ENCODE measurements around the gene ACSL5.
"Not testable (repeated sequence)": the region's sequence is repeated elsewhere in the genome, so short reads cannot be mapped to it uniquely, and the experiment has no call there.

ACSL5 gene

DNA sequence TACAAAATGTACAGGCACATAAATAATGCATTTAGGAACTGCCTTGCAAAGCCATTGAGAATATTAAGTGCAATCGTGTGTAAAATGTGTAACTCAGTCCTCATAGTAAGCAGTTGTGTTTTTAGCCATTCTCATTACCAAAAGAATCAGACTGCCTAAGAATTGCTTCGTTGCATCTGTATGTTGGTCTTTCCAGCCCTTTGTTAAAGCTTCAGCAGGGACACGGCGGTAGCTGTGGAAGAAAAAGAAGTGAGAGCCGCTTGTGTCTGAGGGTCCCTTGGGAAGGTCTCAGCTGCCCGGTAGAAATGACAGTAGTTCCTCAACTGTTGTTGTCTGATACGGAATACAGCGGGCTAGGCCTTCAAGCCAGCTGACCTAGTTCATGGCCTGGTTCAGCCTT, 22.8 kb upstream of the ACSL5 start:
- DNase-seq (ENCODE audit: low spot score), result no peak

DNA sequence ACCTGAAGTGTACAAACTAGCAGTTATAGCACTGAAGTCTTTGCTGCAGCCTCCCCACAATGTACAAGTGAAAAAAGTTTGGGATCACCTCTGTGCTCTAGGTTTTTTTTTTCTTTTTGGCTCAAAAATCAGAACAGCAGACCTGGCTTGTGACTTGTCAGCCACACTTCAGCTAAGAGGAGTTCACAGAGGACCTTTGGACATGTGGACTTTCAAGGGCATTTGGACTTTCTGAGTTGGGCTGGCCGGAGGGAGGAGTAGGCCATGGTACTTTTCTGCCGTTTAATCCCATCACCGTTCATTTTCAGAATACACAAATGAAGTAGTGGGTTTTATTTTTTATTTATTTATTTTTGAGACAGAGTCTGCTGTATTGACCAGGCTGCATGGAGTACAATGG, 21.9 kb upstream of the ACSL5 start:
- DNase-seq (ENCODE audit: low spot score), result no peak

DNA sequence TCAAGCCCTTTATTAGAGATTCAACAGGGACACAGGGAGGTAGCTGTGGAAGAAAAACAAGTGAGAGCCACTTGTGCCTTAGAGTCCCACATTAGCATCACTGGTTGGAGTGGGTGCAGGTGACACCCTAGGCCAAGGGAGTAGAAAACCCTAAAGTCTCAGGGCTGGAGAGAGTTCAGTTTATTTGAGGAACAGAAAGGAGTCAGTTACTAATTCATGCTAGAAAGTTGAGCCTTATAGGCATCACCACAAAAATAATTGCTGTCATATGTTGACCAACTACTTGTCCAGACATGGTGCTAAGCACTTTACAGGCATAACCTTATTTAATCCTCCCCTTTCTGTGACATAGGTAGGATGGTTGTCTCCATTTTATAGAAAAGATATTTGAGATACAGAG, 20.9 kb upstream of the ACSL5 start:
- DNase-seq (ENCODE audit: low spot score), result no peak

DNA sequence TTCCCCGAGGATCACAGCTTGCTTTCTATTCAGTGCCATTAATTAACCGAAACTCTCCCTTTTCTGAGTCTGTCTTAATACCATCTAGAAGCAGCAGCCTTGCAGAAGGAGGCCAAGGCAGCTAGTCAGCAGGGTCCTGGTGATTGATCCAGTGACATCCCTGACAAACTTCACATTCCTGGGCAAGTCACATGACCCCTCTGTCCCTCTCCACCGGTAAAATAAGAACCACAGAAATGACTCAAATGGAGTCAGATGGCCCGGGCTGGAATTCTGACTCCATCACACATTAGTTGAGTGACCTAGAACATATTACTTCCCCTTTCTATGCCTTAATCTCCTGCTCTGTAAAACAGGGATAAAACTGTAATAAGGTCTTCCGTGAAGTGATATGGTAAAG, 17.2 kb upstream of the ACSL5 start:
- DNase-seq (ENCODE audit: low spot score), result no peak

DNA sequence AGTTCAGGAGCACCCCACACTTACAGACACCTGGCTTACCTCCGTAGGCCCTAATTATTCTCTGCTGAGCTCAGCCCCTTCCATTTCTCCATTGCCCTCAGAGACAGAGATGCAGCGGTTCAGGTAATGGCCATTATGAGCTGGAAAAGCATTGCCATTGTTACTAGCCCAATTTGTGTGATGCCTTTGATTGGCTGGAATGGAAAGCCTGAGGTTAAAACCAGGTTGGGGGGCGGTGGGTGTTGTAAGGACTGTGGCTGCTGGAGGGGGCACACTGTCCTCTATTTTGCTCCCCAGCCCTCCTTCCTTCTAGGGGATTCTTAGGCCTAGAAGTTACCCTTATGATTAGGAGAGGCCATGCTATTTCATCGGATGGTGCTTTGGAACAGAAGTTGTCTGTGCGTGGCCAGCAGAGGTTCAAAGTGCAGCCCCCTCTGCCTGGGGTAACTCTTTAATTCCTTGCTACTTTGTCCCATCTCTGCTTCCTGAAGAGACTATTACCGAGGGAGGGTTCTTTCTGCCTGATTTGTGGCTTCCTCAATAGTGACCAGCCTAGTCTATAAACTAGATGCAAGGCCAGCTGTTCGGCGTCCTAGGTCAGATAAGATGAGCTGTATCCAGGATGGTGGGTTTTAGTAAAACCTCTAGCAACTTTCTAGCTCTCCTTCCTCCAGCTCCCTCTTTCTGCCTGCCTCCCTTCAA, 14.2 kb upstream of the ACSL5 start:
- DNase-seq (ENCODE audit: low spot score), result no peak

DNA sequence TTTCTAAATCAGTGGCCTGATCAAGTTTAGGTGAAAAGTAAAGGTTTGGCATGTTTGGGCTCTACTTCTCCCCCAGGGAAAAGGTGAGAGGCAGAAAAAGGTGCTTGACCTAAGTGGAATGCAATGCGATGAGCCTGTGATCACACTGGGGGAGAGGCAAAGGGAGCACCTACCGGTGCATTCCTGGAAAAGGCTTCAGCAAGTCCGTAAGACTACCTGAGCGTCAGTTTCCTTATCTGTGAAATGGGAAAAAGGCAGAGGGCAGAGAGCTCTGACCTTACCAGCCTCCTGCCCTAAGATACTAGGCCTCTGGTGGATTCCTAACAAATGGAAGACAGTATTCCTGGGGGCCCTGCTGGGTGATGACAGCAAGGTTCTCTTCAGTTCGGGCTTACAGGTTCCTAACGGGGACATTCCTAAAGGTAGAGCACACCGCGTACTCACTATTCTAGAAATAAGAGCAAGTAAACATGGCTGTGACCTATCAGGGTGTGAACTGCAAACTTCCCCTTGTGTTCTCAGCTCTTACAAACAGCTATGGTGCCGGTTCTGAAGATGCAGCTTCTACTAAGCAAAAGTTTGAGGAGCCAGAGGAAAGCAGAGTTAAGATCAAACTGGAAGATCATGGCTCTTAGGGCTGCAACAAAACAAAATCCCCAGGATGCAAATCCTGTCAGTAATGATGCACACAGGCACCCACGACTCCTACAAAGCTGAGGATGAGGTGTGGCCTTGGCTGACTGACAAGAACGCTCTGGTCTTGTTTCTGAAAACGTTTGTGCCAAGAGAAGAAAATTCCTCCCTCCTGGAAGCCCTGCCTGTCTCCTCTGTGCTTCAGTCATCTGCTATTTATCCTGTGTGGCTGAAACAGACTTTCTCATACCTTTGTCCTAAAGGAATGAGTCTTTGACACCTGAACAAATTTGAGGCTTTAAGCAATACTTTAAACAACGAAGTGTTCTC, 13.3 kb upstream of the ACSL5 start:
- no peak for DNase-seq (ENCODE audit: low spot score)

DNA sequence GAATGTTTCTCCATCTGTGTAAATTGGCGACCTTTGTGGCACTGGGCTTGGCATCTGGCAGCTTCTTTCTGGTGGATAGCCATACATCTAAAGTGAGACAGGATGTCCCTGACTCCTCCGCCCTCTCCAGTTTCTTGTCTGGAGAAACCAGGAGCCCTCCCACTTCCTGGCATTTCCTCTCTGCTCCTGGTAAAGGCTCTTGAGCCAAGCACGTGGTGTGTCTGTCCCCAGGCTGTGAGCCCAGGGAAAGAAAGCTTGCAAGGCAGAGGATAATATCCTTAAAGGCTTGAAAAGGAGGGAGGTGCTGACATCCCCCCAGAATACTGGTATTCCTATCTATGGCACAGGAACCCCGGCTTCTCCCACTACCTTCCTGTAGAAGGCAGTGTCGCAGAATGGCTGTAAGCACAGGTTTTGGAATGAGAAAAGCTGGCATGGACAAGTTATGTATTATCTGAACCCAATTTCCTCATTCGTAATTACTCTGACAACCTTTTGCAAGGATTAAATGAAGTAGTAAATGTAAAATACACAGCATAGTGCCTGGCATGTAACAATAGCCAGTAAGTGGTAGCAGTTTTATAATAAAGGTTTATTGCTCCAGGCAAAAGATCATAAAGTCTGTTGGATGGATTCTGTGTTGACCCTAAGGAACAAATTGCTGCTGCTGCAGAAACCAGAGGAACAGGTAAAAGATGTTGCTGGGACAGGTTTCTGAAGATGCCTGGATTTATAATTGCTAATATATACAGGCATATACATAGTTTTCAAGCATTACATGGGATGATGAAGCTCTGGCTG, 11.8 kb upstream of the ACSL5 start:
- peak; percentile 50 for DNase-seq (ENCODE audit: low spot score)

DNA sequence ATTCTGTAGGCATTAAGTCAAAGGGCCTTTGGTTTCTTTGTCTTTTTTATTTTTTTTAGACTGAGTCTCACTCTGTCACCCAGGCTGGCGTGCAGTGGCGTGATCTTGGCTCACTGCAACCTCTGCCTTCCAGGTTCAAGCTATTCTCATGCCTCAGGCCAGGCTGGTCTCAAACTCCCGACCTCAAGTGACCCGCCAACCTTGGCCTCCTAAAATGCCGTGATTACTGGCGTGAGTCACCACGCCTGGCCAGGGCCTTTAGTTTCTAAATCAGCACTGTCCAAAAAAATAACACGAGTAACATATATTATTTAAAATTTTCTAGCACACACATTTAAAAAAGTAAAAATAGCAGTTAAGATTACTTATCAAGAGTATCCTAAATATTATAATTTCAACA, 11.1 kb upstream of the ACSL5 start:
- no peak for DNase-seq (ENCODE audit: low spot score)

DNA sequence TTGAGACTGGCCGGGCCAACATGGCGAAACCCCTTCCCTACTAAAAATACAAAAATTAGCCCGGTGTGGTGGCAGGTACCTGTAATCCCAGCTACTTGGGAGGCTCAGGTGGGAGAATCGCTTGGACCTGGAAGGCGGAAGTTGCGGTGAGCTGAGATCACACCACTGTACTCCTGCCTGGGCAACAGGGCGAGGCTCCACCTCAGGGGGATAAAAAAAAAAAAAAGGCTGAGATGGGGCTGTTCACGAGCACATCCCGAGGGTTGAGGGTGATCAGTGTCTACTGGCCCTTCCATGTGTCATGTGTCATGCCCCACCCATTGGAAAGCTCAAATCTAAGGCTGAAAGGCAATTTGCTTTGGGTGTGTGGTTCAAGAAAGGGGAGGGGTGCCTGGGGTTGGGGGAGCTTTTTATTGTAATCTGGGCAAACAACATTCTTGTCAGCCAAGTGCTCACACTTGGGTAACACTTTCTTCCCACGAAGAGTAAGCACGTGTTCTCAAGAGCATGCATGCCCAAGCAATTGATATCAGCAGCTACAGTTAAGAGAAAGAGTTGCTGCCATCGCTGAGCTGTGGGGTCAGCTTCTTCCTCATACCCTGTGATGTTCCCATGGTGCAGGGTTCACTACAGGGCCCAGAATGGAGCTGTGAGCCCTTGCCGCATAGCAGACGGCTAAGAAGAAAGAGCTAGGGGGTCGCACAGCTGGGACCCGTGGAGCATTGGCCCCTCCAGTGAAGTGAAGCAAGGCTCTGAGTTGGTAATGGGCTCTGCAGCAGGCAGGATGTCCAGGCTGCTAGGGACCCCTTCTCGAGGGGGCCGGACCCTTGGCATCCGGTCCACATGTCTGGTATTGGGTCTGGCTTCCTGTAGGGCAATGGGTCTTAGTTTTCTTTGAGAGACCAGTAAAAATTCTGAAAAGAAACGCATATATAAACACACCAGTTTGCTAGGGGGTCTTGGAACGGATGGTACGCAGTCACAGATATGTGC, 9.9 kb upstream of the ACSL5 start:
- DNase-seq (ENCODE audit: low spot score), result no peak

DNA sequence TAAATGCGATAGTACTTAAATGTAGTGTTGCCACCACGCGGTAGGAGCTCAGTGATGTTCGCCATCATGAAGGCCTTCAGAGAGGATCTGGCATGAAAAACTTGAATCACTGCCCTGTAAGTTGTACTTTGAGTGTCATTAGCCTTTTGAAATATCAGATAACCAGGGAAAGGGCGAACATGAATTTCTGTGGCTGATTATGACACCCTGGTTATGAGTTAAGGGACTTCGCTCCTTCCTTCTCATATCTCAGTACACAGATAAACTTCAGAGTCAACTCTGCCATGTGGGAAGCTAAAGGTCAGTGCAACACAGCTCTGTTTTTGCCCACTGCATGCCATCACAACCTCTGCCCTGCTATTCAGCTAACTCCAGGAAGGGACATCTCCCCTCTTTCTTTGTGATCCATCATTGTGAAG, 8.9 kb upstream of the ACSL5 start:
- DNase-seq (ENCODE audit: low spot score), result no peak

DNA sequence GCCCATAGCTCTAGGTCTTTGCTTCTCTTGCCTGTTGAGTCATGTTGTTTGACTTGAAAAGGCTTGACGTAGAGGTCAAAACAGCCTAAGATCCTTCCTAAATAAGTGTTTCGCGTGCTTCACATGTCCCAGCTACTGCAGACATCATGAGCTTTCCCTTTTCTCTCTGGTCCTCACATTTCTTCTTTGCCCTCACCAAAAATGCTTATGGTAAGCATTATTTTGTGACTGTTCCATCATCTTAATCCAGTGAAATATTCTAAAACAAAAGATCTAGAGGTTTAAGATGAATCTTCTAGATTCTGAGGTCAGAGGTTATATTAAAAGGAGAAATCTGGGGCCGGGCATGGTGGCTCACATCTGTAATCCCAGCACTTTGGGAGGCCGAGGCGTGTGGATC, 8.5 kb upstream of the ACSL5 start:
- no peak for DNase-seq (ENCODE audit: low spot score)

DNA sequence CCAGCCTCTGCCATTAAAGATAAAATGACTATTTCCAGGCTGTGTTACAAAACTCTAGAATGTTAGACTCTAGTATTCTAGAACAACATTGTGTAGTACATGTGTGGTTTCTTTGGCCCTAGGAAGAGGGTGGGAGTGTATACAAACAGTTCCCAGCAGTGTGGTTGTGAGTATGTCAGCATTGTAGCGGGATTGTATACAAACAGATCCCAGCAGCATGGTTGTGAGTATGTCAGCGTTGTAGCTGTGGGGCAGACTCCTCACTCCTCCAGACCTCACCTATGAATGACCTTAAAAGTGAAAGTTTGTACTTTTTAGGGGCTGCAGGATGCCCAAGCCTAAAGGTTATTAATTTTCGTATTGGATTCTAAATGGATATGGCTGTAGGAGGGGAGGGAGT, 6.9 kb upstream of the ACSL5 start:
- no peak for DNase-seq (ENCODE audit: low spot score)

DNA sequence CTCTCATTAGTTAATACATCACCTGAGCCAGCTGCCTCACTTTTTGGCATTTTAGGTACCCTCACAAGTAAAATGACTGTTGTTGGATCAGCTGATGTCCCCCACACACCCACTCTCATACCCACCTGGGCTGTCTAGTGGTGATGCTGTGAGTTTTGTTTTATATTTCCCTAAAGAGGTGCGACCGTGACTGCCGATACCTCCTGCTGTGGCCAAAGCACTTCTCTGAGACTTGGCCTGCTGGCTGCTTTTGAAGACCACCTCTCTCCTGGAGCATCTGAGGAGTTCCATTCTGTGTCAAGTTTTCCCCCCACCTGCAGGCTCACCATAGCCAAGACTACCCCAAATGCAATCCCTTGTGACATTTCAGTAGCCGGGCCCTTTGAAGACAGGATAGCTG, 6.4 kb upstream of the ACSL5 start:
- no peak for DNase-seq (ENCODE audit: low spot score)

DNA sequence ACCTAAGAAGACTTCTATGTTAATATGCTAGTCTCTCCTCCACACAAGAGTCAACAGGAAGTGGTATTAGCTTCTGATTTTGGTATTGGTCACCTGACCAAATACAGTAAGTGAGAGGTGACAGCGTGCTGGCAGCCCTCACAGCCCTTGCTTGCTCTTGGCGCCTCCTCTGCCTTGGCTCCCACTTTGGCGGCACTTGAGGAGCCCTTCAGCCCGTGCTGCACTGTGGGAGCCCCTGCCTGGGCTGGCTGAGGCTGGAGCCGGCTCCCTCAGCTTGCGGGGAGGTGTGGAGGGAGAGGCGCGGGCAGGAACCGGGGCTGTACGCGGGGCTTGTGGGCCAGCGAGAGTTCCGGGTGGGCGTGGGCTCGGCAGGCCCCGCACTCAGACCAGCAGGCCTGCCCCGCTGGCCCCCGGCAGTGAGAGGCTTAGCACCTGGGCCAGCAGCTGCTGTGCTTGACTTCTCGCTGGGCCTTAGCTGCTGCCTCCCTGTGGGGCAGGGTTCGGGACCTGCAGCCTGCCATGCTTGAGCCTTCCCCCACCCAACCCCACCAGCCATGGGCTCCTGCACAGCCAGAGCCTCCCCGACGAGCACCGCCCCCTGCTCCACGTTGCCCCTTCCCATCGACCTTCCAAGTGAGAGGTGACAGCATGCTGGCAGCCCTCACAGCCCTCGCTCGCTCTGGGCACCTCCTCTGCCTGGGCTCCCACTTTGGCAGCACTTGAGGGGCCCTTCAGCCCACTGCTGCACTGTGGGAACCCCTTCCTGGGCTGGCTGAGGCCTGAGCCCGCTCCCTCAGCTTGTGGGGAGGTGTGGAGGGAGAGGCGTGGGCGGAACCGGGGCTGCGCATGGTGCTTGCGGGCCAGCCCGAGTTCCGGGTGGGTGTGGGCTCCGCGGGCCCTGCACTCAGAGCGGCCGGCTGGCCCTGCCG, 4.2 kb upstream of the ACSL5 start:
- no peak for DNase-seq (ENCODE audit: low spot score)

DNA sequence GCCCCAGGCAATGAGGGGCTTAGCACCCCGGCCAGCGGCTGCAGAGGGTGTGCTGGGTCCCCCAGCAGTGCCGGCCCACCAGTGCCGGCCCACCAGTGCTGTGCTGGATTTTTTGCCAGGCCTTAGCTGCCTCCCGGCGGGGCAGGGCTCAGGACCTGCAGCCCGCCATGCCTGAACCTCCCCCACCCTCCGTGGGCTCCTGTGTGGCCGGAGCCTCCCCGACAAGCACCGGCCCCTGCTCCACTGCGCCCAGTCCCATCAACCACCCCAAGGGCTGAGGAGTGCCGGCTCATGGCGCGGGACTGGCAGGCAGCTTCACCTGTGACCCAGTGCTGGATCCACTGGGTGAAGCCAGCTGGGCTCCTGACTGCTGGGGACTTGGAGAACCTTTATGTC, 3.5 kb upstream of the ACSL5 start:
- DNase-seq (ENCODE audit: low spot score), result no peak

DNA sequence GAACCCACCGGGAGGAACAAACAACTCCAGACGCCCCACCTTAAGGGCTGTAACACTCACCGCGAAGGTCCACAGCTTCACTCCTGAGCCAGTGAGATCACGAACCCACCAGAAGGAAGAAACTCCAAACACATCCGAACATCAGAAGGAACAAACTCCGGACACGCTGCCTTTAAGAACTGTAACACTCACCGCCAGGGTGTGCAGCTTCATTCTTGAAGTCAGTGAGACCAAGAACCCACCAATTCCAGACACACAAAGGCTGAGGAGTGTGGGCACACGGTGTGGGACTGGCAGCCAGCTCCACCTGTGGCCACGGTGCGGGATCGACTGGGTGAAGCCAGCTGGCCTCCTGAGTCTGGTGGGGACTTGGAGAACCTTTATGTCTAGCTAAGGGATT, 2.6 kb upstream of the ACSL5 start:
- not testable (repeated sequence) for DNase-seq (ENCODE audit: low spot score)

DNA sequence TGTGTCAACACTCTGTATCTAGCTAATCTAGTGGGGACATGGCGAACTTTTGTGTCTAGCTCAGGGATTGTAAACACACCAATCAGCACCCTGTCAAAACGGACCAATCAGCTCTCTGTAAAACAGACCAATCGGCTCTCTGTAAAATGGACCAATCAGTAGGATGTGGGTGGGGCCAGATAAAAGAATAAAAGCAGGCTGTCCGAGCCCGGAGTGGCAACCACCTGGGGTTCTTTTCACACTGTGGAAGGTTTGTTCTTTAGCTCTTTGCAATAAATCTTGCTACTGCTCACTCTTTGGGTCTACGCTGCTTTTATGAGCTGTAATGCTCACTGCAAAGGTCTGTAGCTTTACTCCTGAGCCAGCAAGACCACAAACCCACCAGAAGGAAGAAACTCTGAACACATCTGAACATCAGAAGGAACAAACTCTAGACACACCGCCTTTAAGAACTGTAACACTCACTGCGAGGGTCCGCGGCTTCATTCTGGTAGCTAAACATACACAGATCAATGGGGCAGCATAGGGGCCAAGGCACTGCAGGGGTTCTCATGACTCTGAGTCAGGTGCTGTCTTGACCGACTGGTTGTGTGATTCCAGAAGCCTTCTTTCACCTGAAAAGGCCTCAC, 1.6 kb upstream of the ACSL5 start:
- DNase-seq (ENCODE audit: low spot score), result not testable (repeated sequence)

DNA sequence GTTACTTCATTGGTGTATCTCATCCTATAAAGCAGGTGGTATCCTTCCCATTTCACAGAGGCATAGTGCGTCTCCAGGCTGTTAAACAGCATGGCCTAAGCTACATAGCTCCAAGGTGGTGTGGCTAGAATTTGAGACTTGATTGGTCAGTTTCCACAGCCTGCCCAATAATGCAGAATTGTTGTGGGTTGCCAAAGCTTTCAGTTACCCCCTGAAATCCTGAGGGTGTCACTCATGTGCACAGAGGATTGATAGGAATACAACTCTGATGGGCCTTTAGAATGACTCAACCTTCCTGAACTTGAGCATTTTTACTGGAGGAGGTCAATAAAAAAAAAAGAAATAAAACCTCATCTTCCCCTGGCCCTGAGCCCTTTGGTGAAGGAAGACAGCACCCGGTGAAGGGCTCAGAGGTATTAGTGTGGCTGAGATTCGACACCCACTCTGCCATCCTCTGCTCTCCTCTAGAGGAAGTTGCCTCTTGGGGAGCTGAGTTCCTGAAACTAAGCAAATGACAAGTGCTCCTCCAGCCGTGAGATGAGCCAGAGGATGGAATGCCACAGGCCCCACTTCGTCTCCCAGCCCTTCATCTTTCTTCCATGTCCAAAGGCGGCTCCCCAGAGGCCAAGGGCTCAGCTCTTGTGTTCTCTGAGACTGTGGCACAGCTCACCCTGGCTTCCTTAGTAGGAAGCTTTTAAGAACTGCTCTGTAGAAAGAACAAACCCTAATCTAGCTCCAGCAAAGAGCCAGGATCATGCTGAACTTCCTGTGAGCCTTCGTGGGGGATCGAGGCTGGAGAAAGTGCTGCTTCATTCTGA, 1.0 kb downstream of the ACSL5 start:
- no peak for DNase-seq (ENCODE audit: low spot score)

Data from hepatic stellate cell (primary cell).